NCI-H1436 (cell line): ENCODE data around the gene NFYC.

ENCODE experiments used
- DNase-seq: peaks from one replicate; lab custom pipeline; 2025; lab: John Stamatoyannopoulos, UW

NFYC gene

GRCh38 chr1:40691538-40692428 is at the start of gene NFYC:
TSS of gene NFYC (plus strand) at chr1:40691704. CDS start at chr1:40738844, 47,140 bp downstream.
- DNase-seq, result peak; percentile 100

- no peak for DNase-seq
These were observed 46.3 kb upstream of the NFYC start for GRCh38 chr1:40645118-40645680.

DNA sequence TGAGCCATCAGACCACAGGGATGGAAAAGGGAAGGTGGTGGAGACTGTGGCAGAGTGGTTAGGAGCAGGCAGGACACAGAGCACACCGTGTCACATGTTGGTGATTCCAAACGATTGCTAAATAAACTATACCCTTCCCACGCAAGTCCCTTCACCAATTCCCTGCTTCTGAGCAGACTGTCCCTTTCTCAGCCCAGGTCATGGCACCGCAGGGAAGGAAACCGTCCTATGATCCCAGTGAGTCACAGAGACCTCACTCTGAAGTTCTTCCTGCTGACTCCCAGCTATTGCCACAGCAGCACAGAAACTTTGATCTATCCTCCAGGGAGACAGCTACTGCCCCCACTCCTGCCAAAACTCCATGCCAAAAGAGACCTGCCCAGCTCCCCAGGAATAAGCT is 45.2 kb upstream of the NFYC start:
- DNase-seq, result no peak

GRCh38 chr1:40648200-40648599 is 43.3 kb upstream of the NFYC start:
- DNase-seq, result no peak

DNA sequence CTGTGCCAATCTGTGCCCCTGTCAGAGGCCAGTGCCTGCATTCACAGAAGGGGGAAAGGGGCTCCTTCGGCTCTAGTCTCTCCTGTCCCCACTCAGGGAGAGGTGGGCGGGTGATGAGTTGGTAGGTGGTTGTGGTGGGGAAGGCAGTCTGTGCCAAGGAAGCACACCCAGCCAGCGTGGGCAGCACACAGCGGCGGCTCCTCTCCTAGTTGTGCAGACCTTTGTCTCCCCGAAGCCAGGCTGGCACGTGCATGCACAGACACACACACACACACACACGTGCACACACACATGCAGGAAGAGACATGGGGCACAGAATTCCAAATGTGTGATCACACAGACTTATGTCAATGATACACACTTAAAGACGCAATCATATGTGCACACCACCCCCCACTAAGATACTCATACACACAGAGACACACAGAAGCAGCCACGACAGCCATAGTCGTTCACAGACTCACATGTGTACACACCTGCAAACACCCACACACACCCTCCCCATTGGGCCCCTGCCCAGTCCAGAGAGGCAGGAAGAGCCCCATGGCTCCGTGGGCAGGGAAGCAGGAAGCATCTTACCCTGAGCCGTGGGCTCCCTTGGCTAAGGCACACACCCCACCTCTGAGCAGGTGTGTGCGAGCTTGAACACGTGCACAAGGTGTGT is 42.4 kb upstream of the NFYC start:
- no peak for DNase-seq

- DNase-seq, result no peak
These were observed 41.9 kb upstream of the NFYC start for GRCh38 chr1:40649592-40649930.

DNA sequence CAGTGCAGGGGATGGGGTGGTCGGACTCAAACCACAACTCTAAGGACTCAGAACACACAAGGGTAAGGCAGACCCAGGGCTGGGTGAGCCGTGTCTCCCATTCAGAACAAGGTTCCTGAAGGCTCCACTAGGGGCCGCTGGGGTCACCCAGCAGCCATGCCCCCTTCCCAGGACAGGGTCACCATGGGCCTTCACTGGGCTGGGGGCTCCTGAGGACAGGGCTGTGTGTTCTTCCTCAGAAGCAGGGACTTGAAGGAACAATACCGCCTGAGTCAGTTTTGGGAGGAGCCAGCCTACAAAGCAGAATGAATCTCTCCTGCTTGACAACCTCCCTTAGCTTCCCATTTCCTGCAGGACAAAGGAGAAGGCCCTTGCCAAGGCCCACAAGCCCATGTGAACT is 41.4 kb upstream of the NFYC start:
- DNase-seq, result no peak

DNA sequence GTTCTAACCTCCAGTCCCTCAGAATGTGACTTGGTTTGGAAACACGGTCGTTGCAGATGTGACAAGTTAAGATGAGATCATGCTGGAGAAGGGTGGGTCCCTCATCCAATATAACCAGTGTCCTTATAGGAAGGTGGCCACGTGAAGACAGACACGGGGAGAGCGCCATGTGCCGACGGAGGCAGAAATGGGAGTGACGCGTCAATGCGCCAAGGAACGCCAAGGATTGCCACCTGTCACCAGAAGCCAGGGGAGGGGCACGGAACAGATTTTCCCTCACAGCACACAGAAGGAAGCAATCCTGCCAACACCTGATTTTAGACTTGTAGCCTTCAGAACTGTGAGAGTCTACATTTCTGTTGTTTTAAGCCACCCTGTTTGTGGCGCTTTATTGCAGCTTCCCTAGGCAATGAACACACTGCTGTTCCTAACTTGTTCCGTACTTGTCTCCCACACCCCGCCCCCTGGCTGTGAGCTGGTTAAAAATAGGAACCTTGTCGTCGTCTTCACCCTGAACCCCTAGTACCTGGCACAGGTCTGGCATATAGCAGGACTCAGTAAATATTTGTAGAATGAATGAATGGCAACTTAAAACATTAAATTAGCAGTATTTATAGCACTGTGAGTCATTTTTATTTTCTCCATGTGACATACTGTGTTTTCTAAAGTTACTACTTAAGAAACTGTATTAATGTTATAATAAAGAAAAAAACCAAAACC is 40.2 kb upstream of the NFYC start:
- no peak for DNase-seq

- DNase-seq, result no peak
These were observed 39.0 kb upstream of the NFYC start for GRCh38 chr1:40652468-40652867.

DNA sequence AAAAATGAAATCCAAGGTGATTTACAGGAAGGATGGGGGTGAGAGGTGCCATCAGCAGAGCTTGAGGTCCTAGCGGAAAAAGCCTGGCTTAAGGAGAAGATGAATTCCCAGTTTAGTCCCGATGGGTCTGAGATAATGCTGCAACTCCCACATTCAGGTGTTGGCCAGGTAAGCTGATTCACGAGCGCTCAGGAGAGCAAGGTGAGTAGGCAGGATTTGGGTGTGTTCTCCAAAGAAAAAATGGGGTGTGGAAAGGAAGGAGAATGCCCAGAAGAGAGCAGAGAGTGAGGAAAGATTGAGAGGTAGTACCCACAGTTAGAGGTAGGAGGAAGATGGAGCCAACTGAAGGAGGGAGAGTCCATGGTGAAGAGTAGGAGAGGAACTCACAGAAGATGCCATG is 38.5 kb upstream of the NFYC start:
- DNase-seq, result no peak

- DNase-seq, result no peak
These were observed 37.5 kb upstream of the NFYC start for GRCh38 chr1:40653851-40654537.

DNA sequence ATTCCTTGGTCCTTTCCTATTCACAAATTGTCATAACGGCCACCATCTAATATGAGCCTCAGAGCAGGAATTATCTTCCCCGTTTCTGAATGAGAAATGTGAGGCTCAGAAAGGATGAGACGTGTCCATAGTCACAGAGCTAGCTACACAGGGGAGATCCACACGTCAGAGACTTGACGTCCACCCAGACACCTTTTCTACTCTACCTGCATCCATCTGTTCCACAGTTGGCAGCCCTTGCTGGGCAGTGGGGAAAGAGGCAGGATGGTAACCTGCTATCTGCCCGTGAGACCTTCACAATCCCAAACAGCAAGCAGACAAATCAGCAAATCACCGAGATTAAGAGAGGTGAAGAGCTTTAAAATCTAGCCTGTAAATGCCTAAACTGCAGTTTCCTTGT is 34.5 kb upstream of the NFYC start:
- DNase-seq, result no peak

DNA sequence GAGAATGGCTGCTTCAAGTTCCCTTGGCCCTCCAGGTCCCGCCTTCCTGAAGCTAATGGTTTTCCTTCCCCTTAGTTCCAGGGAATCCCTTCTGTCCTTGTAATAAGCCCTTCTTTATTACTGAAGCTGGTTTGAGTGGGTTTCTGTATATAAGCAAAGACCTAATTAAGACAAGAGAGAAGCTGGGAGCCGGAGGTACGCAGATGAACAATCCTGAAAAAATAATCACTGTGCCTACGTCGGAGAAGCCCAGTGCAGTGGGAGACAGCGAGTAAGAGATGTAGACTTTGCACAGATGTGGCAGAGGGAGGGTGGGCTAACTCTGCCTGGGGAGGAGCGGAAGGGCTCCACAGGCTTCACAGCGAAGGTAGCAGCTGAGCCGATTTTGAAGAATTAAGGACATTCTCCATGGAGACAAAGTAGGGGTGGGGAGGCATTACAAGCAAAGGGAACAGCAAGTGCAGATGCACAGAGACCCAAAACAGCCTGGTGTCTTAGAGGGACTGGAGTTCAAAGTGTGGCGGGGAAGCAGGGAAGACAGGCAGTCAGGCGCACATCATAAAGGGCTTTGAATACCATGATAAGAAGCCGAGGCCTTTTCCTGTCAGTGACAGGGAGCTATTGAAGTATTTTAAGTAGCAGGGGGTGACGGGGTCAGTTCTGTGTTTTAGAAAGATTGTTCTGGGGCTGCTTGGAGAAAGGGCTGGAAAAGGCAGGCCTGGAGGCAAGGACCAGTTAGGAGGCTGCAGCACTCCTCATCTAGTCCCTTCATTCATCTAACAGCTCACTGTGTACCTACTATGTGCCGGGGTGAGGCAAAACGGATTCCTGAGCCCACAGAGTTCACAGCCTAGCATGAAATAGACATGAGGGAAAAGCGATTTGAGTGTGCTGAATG is 32.5 kb upstream of the NFYC start:
- no peak for DNase-seq

DNA sequence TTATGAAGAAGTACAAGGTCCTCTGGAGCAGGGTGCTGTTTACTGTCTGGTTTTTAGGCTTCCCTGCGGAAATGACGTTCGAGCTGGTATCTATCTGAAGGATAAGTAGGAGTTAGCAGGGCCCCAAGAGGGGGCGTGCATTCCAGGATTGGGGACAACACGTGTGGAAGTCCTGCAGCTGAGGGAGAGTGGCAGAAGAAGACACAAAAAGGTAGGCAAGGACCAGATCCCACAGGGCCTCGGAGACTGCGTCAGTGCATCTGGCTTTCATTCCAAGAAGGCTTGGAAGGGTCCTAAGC is 31.9 kb upstream of the NFYC start:
- DNase-seq, result no peak

DNA sequence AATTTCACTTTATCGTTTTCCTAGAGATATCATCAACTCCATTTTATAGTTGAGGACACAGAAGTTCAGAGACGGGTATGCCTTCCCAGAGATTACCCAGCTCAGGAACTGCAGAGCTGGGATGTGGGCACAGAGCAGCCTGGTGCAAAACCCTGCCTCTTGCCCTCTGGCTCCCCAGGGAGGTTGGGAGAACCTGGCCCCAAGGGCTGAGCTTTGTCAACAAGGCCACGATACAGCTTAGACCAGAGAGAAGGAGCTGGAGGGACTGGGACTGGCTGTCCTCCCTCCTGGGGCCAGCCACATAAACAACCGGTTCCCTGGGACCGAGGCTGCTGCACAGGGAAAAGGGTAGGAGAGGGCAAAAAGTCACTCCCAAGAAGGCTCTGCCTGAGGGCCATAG is 29.8 kb upstream of the NFYC start:
- DNase-seq, result no peak

GRCh38 chr1:40662151-40662550 is 29.4 kb upstream of the NFYC start:
- no peak for DNase-seq

GRCh38 chr1:40662864-40663263 is 28.6 kb upstream of the NFYC start:
- no peak for DNase-seq

GRCh38 chr1:40663324-40664166 is 28.0 kb upstream of the NFYC start:
- DNase-seq, result peak; percentile 74

- peak; percentile 81 for DNase-seq
These were observed 27.4 kb upstream of the NFYC start for GRCh38 chr1:40664167-40664537.

- DNase-seq, result no peak
These were observed 26.7 kb upstream of the NFYC start for GRCh38 chr1:40664791-40665190.
